ENCODE measurements around the gene SDCCAG8. TPM values are rescaled to one million over a fixed set of nuclear protein-coding genes. Genes with fewer than 3 reads are reported as not detected.

The SDCCAG8 gene
- total RNA-seq, 1 experiment from 2014 or later = 10.0 TPM

DNA sequence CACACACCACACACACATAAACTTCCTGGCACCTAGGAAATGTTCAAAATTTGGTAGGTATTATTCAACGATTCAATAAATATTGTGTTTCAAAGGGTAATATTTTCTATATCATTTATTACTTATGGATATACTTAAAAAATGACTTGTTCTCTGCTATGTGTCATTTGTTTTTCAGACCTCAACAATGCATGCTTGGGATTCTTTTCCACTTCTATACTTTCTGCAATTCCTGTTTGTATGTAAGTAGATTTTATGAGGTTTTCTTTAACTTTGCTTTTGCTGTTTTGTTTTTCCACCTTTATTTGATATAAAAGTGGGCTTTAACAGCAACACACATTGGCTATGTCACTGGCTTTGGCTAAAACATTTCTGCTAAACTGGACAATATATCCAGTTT is 4.3 kb upstream of the SDCCAG8 start:
- peaks cover 0 to 5% (median 0%) of the 10 kb centered on the region in 3 experiments; a peak in 5 of 7 replicates for H3K36me3 Mint-ChIP-seq (ENCODE audit: insufficient read depth in 1 of 3, low read depth in 3 of 3)
- Histone ChIP-seq H4K5ac (ENCODE audit: insufficient read length, low read depth, low read length) (no peak overlapping the region), H3K23ac (ENCODE audit: insufficient read length, low read depth, low read length) (no peak overlapping the region), H2AK5ac (ENCODE audit: insufficient read length, low read length) (no peak overlapping the region), H3K18ac (ENCODE audit: insufficient read length, low read depth, low read length) (no peak overlapping the region), H3K56ac (ENCODE audit: insufficient read length, low read depth, low read length) (no peak overlapping the region), H2AFZ (ENCODE audit: low read length) (no peak overlapping the region), H3K27ac (ENCODE audit: insufficient read length, low read depth, low read length) (no peak overlapping the region), H3K79me2 (ENCODE audit: insufficient read depth, low read length) (peaks cover 32% of the 10 kb centered on the region), H3K79me1 (ENCODE audit: insufficient read depth, low read depth, low read length, poor library complexity, severe bottlenecking) (no peaks in the 10 kb centered on the region), H3K4ac (ENCODE audit: low read depth, low read length) (no peak overlapping the region), H4K20me1 (ENCODE audit: control insufficient read depth, insufficient read depth, insufficient read length) (no peaks in the 10 kb centered on the region), H3K23me2 (ENCODE audit: insufficient read length, low read depth, low read length, poor library complexity, severe bottlenecking) (peaks cover 13% of the 10 kb centered on the region), H2BK12ac (ENCODE audit: insufficient read length, low read depth, low read length) (no peak overlapping the region), H3K27me3 (ENCODE audit: insufficient read depth, low read length) (no peaks in the 10 kb centered on the region), H3K4me2 (ENCODE audit: insufficient read depth, insufficient read length, low read length) (no peak overlapping the region), H2BK20ac (ENCODE audit: low read depth, low read length, poor library complexity, severe bottlenecking) (no peak overlapping the region), H3K9ac (ENCODE audit: extremely low read depth, insufficient read length, low read length) (no peak overlapping the region), H3T11ph (ENCODE audit: low read length) (no peak overlapping the region), H4K91ac (ENCODE audit: insufficient read length, low read depth, low read length) (no peak overlapping the region), H2BK120ac (ENCODE audit: low read depth, low read length, poor library complexity, severe bottlenecking) (no peak overlapping the region), H3K14ac (ENCODE audit: insufficient read depth, low read length) (no peak overlapping the region), H3K4me1 (ENCODE audit: insufficient read depth, low read length) (peaks cover 2% of the 10 kb centered on the region; the same call in 1 of the 2 replicates), H2BK15ac (ENCODE audit: low read depth, low read length) (no peak overlapping the region), H4K8ac (replicated peaks; ENCODE audit: insufficient read length, low read depth, low read length) (no peak overlapping the region), H3K9me3 (ENCODE audit: control insufficient read depth, low read depth, low read length) (no peaks in the 10 kb centered on the region), H2BK5ac (ENCODE audit: insufficient read length, low read length) (no peak overlapping the region)
- peaks cover 39 to 50% of the 10 kb centered on the region in 2 experiments for H3K4me1 Mint-ChIP-seq
- peak overlapping the region in 1 of 2 experiments; percentile 48; a peak in 1 of 5 replicates for H3K4me3 Mint-ChIP-seq
- TF ChIP-seq, protein P1, sequence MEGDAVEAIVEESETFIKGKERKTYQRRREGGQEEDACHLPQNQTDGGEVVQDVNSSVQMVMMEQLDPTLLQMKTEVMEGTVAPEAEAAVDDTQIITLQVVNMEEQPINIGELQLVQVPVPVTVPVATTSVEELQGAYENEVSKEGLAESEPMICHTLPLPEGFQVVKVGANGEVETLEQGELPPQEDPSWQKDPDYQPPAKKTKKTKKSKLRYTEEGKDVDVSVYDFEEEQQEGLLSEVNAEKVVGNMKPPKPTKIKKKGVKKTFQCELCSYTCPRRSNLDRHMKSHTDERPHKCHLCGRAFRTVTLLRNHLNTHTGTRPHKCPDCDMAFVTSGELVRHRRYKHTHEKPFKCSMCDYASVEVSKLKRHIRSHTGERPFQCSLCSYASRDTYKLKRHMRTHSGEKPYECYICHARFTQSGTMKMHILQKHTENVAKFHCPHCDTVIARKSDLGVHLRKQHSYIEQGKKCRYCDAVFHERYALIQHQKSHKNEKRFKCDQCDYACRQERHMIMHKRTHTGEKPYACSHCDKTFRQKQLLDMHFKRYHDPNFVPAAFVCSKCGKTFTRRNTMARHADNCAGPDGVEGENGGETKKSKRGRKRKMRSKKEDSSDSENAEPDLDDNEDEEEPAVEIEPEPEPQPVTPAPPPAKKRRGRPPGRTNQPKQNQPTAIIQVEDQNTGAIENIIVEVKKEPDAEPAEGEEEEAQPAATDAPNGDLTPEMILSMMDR (conservative IDR thresholded peaks at IDR 0.05) = no peak
- DNase-seq = no peak
- no peak overlapping the region for H3K27ac Mint-ChIP-seq
- no peaks in the 10 kb centered on the region for H3K9me3 Mint-ChIP-seq
- no CpG with 5 or more reads among the region's 1 CpG for WGBS (ENCODE audit: extremely low coverage, insufficient read length, low lambda C conversion rate)
- H3K27me3 Mint-ChIP-seq (ENCODE audit: low read depth) = no peaks in the 10 kb centered on the region
